Measurements from ENCODE around the gene MYO19. TPM values are rescaled to one million over a fixed set of nuclear protein-coding genes. Genes with fewer than 3 reads are reported as not detected.
A peak's percentile ranks its signal among the peaks of the same experiment; 100 is the strongest.
"Not testable (repeated sequence)": the region's sequence is repeated elsewhere in the genome, so short reads cannot be mapped to it uniquely, and the experiment has no call there.

Gene MYO19
- total RNA-seq, 1 donor from 2014 or later, result 36.8 TPM

GRCh38 chr17:36486204-36487194, 48.2 kb downstream of the MYO19 start, which contains the start of gene ZNHIT3:
Gene ZNHIT3 (plus strand): TSS chr17:36486681. CDS start chr17:36486700, 19 bp downstream.
- H3K9me3 ChIP-seq, result no peaks in the 10 kb centered on the region
- peaks cover 2% of the 10 kb centered on the region for H3K36me3 ChIP-seq
- peak within 1 kb of the TSS; percentile 91 for H3K27ac ChIP-seq
- peak within 1 kb of the TSS; percentile 78 for H3K4me3 ChIP-seq
- peak; percentile 94 for DNase-seq
- ATAC-seq, result peak; percentile 96
- peaks cover 13% of the 10 kb centered on the region for H3K27me3 ChIP-seq
- intact Hi-C loops (cut with DNase I), result no loop called here
- TF ChIP-seq, protein P1, sequence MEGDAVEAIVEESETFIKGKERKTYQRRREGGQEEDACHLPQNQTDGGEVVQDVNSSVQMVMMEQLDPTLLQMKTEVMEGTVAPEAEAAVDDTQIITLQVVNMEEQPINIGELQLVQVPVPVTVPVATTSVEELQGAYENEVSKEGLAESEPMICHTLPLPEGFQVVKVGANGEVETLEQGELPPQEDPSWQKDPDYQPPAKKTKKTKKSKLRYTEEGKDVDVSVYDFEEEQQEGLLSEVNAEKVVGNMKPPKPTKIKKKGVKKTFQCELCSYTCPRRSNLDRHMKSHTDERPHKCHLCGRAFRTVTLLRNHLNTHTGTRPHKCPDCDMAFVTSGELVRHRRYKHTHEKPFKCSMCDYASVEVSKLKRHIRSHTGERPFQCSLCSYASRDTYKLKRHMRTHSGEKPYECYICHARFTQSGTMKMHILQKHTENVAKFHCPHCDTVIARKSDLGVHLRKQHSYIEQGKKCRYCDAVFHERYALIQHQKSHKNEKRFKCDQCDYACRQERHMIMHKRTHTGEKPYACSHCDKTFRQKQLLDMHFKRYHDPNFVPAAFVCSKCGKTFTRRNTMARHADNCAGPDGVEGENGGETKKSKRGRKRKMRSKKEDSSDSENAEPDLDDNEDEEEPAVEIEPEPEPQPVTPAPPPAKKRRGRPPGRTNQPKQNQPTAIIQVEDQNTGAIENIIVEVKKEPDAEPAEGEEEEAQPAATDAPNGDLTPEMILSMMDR (IDR thresholded peaks at IDR 0.05), result no peak
- H3K4me1 ChIP-seq, result peaks cover 29% of the 10 kb centered on the region

DNA sequence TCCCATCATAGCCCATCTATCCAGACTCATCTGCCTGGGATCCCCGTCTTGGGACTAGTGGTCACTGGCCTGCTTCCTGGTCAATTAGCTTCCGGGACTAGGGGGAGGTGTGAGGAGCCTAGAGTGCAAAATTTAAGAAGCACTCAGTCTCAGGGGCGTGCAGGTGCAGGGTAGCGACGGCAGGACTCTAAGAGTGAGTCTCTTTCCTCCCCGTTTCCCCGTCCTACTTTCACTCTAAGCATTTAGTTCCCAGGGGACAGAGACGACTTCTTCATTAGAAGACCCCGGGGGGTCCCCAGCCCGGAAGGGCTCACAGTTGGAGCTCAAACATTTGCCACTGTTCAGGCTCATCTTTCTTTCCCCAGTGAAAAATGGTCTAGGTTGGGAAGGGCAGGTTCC, 48.9 kb downstream of the MYO19 start:
- H3K9me3 ChIP-seq, result no peaks in the 10 kb centered on the region
- ATAC-seq, result no peak
- H3K36me3 ChIP-seq, result no peaks in the 10 kb centered on the region
- H3K4me3 ChIP-seq, result peak overlapping the region; percentile 78
- intact Hi-C loops (cut with DNase I), result no loop called here
- TF ChIP-seq, protein P1 (IDR thresholded peaks at IDR 0.05), result no peak
- H3K27ac ChIP-seq, result no peak overlapping the region
- H3K4me1 ChIP-seq, result peaks cover 29% of the 10 kb centered on the region
- peaks cover 17% of the 10 kb centered on the region for H3K27me3 ChIP-seq
- no peak for DNase-seq

GRCh38 chr17:36485027-36485426, 49.6 kb downstream of the MYO19 start:
- Histone ChIP-seq H3K27ac (no peak overlapping the region), H3K4me1 (peaks cover 29% of the 10 kb centered on the region), H3K9me3 (no peaks in the 10 kb centered on the region), H3K27me3 (peaks cover 21% of the 10 kb centered on the region), H3K4me3 (no peak overlapping the region), H3K36me3 (no peaks in the 10 kb centered on the region)
- TF ChIP-seq, protein P1 (IDR thresholded peaks at IDR 0.05), result no peak
- ATAC-seq, result no peak
- no peak for DNase-seq
- intact Hi-C loops (cut with DNase I), result no loop called here

DNA sequence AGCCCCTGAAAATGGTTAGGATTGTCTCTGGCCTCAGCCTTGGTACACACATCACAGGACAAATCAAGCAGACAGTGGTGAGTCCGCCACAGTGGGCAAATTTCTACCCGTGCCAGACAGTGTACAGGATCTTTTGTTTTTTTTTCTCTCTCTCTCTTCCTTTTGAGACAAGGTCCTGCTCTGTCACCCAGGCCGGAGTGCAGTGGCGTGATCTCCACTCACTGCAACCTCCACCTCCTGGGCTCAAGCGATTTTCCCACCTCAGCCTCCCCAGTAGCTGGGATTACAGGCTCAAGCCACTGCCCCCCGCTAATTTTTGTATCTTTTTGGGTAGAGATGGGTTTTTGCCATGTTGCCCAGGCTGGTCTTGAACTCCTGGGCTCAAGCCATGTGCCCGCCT, 50.6 kb downstream of the MYO19 start:
- ATAC-seq; H3K27ac ChIP-seq; DNase-seq; intact Hi-C loops (cut with DNase I); H3K36me3 ChIP-seq; H3K9me3 ChIP-seq; H3K4me3 ChIP-seq: not testable (repeated sequence)
- H3K27me3 ChIP-seq, result peaks cover 25% of the 10 kb centered on the region
- peaks cover 29% of the 10 kb centered on the region for H3K4me1 ChIP-seq

DNA sequence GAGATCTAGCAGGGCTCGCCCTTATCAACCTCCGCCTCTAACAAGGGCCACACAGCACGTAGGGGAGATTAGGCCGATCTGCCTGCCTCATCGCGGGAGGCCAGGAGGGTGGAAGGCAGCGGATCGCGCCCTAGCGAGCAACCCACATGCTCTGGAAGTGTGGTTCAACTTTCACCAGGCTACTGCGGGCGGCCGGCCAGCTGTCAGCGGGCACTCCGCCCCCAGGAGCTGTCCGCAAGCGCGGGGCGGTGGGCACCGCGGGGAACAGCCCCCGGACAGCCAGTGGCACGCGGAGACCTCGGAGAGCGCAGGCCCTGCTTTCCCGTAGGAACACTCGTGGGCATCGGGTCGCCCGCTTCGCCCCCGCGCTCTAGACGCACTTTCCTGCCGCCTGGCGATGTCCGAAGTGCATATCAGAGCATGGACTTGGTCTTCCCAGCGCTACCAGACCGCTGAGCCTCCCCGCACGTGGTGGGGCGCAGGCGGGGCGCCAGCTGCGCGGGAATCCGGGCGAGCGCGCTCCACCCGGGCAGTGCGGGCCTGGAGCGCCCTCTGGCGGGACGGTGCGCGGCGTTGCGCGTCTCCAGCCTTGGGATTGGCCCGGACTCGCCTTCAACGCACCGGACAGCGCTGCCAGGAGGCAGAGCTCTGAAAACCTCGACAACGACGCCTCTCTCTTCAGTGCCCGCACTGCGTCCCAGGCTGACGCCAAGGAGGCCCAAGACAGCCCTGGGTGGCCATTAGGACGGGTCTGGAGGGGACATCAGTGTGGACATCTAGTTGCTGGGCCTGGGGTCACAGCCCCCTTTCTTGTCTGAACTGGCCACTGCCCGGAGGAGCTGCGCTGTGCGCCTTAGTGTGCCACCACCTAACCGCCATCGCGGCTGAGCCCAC, 51.8 kb downstream of the MYO19 start:
- Histone ChIP-seq H3K27me3 (peaks cover 33% of the 10 kb centered on the region), H3K4me3 (peak overlapping the region; percentile 51), H3K27ac (no peak overlapping the region), H3K36me3 (no peaks in the 10 kb centered on the region), H3K4me1 (peaks cover 23% of the 10 kb centered on the region), H3K9me3 (no peaks in the 10 kb centered on the region)
- DNase-seq, result peak; percentile 92
- intact Hi-C loops (cut with DNase I), result no loop called here
- TF ChIP-seq, protein P1 (IDR thresholded peaks at IDR 0.05), result peak; percentile 91
- ATAC-seq, result peak; percentile 93

Measured in upper lobe of right lung (tissue), 1 donor.